IMR-90 (cell line): Measurements from ENCODE around the gene KIF16B. TPM values are rescaled to one million over a fixed set of nuclear protein-coding genes. Genes with fewer than 3 reads are reported as not detected.

ENCODE experiments used
- ATAC-seq: fragments of 200-7000 bp; cut with Tn5 transposase; 2 replicates; pipeline ENCODE4 v1.9.1; 2020; ENCODE audit warnings: low read depth, mild to moderate bottlenecking, moderate library complexity
- BruUV-seq: library from RNA; stranded (reverse); fragments of 400-500 nt; replicated peaks from 2 replicates; lab custom pipeline; 2021; lab: Mats Ljungman, UMichigan
- CTCF ChIA-PET: fragments of 300-600 bp; formaldehyde crosslinking; extraction: SDS; loops from one replicate; lab custom pipeline; 2021; ENCODE audit warnings: antibody characterized with exemption; lab: Yijun Ruan, JAX
- POLR2A ChIA-PET: fragments of 300-600 bp; sonication (Branson Sonifier 250); formaldehyde crosslinking; loops from one replicate; lab custom pipeline; 2022; ENCODE audit warnings: antibody characterized with exemption; ENCODE audit not compliant: unreplicated experiment; lab: Charles Lee
- DNase-seq: peaks from one replicate; pipeline ENCODE4 v3.0.0; 2013
- H2AFZ ChIP-seq: replicated peaks from 2 replicates; pipeline ENCODE3; 2013; ENCODE audit warnings: low read length, mild to moderate bottlenecking; ENCODE audit not compliant: poor library complexity
- H2AK5ac ChIP-seq: 2 replicates; pipeline ENCODE4 v1.6.1; 2013; ENCODE audit warnings: low read depth, low read length, inconsistent platforms
- H2AK9ac ChIP-seq: replicated peaks from 2 replicates; pipeline ENCODE3; 2013; ENCODE audit warnings: mild to moderate bottlenecking, low read depth, low read length, moderate library complexity; ENCODE audit not compliant: poor library complexity
- H2BK120ac ChIP-seq: 2 replicates; pipeline ENCODE4 v1.6.1; 2013; ENCODE audit warnings: low read depth, low read length, inconsistent platforms
- H2BK15ac ChIP-seq: 3 replicates; pipeline ENCODE4 v1.6.1; 2013; ENCODE audit warnings: low read depth, low read length, inconsistent platforms
- H2BK20ac ChIP-seq: 2 replicates; pipeline ENCODE4 v1.6.1; 2013; ENCODE audit warnings: low read depth, mild to moderate bottlenecking, inconsistent platforms, low read length, moderate library complexity
- H2BK5ac ChIP-seq: 2 replicates; pipeline ENCODE4 v1.6.1; 2013; ENCODE audit warnings: mild to moderate bottlenecking, low read depth, low read length, inconsistent platforms; ENCODE audit not compliant: poor library complexity, severe bottlenecking
- H3K14ac ChIP-seq: replicated peaks from 2 replicates; pipeline ENCODE4 v1.6.1; 2013; ENCODE audit warnings: low read depth, low read length, inconsistent platforms
- H3K18ac ChIP-seq: 2 replicates; pipeline ENCODE4 v1.6.1; 2013; ENCODE audit warnings: low read depth, low read length, control low read depth
- H3K23ac ChIP-seq: 2 replicates; pipeline ENCODE4 v1.6.1; 2013; ENCODE audit warnings: low read depth, low read length, inconsistent platforms
- H3K27ac ChIP-seq: 2 replicates; pipeline ENCODE4 v1.5.1; 2013; ENCODE audit warnings: mild to moderate bottlenecking, control low read depth, low read length; ENCODE audit not compliant: insufficient read depth
- H3K27me3 ChIP-seq: 2 replicates; pipeline ENCODE4 v1.6.1; 2013; ENCODE audit warnings: low read length; ENCODE audit not compliant: control insufficient read depth, insufficient read depth
- H3K36me3 ChIP-seq: 2 replicates; pipeline ENCODE4 v1.6.1; 2013; ENCODE audit warnings: low read length, mixed read lengths; ENCODE audit not compliant: control insufficient read depth, insufficient read depth
- H3K4ac ChIP-seq: 2 replicates; pipeline ENCODE4 v1.6.1; 2013; ENCODE audit warnings: low read depth, low read length, inconsistent platforms
- H3K4me1 ChIP-seq: 2 replicates; pipeline ENCODE4 v1.6.1; 2013; ENCODE audit warnings: low read length, mixed read lengths; ENCODE audit not compliant: control insufficient read depth, insufficient read depth
- H3K4me2 ChIP-seq: 2 replicates; pipeline ENCODE4 v1.6.1; 2013; ENCODE audit warnings: low read depth, mild to moderate bottlenecking, control low read depth, low read length, moderate library complexity
- H3K4me3 ChIP-seq: 2 replicates; pipeline ENCODE4 v1.5.1; 2013; ENCODE audit warnings: low read depth, mild to moderate bottlenecking, control low read depth, low read length, moderate library complexity; ENCODE audit not compliant: insufficient read depth
- H3K56ac ChIP-seq: 2 replicates; pipeline ENCODE4 v1.6.1; 2013; ENCODE audit warnings: low read length, inconsistent platforms; ENCODE audit not compliant: insufficient read depth; ENCODE audit errors: extremely low read depth
- H3K79me1 ChIP-seq, 2 experiments: 2 replicates each; pipeline ENCODE4 v1.6.1; 2013; ENCODE audit warnings: low read length in 2 of 2, inconsistent platforms in 1 of 2, low read depth in 1 of 2
- H3K9ac ChIP-seq: 2 replicates; pipeline ENCODE4 v1.6.1; 2013; ENCODE audit warnings: low read depth, low read length, control low read depth
- H3K9me1 ChIP-seq: 2 replicates; pipeline ENCODE4 v1.6.1; 2013; ENCODE audit warnings: low read length, inconsistent platforms; ENCODE audit not compliant: insufficient read depth
- H3K9me3 ChIP-seq: 2 replicates; pipeline ENCODE4 v1.6.1; 2013; ENCODE audit warnings: low read length; ENCODE audit not compliant: control insufficient read depth, insufficient read depth
- H4K20me1 ChIP-seq: 2 replicates; pipeline ENCODE4 v1.6.1; 2013; ENCODE audit warnings: low read length, inconsistent platforms; ENCODE audit not compliant: insufficient read depth
- H4K5ac ChIP-seq: 2 replicates; pipeline ENCODE4 v1.6.1; 2013; ENCODE audit warnings: mild to moderate bottlenecking, low read depth, low read length, control low read depth
- H4K8ac ChIP-seq, 2 experiments: 2 replicates each; pipeline ENCODE4 v1.6.1; 2013; ENCODE audit warnings: low read depth in 2 of 2, low read length in 2 of 2, control low read depth in 1 of 2, inconsistent platforms in 1 of 2
- H4K91ac ChIP-seq: 2 replicates; pipeline ENCODE4 v1.6.1; 2013; ENCODE audit warnings: low read depth, low read length, inconsistent platforms; ENCODE audit not compliant: insufficient read depth
- BHLHE40 ChIP-seq: fragments of 150-350 bp; IDR thresholded peaks from 2 replicates; pipeline ENCODE4 v1.6.1; 2016; ENCODE audit warnings: mild to moderate bottlenecking, low read depth, low read length
- CEBPB ChIP-seq: IDR thresholded peaks from 2 replicates; pipeline ENCODE4 v1.6.1; 2012; ENCODE audit warnings: low read depth, low read length, improper control_type of control experiment
- CHD1 ChIP-seq: IDR thresholded peaks from 2 replicates; pipeline ENCODE4 v1.6.1; 2012; ENCODE audit warnings: low read depth, low read length, improper control_type of control experiment
- CTCF ChIP-seq: conservative IDR thresholded peaks from 2 replicates; pipeline ENCODE4 v1.5.1; 2012; ENCODE audit warnings: mild to moderate bottlenecking, low read depth, low read length, improper control_type of control experiment
- ELK1 ChIP-seq: fragments of 150-350 bp; IDR thresholded peaks from 2 replicates; pipeline ENCODE4 v1.6.1; 2016; ENCODE audit warnings: low read depth, mild to moderate bottlenecking, low read length, moderate library complexity, borderline replicate concordance
- FOS ChIP-seq: fragments of 150-350 bp; IDR thresholded peaks from 2 replicates; pipeline ENCODE4 v1.6.1; 2016; ENCODE audit warnings: low read depth, low read length
- MAFK ChIP-seq: IDR thresholded peaks from 2 replicates; pipeline ENCODE4 v1.6.1; 2012; ENCODE audit warnings: low read depth, low read length, improper control_type of control experiment
- MAZ ChIP-seq: IDR thresholded peaks from 2 replicates; pipeline ENCODE4 v1.6.1; 2012; ENCODE audit warnings: low read depth, mild to moderate bottlenecking, low read length, improper control_type of control experiment, moderate library complexity, borderline replicate concordance
- MXI1 ChIP-seq: IDR thresholded peaks from 2 replicates; pipeline ENCODE4 v1.6.1; 2012; ENCODE audit warnings: low read depth, mild to moderate bottlenecking, low read length, moderate library complexity, borderline replicate concordance
- NFE2L2 ChIP-seq: fragments of 150-350 bp; IDR thresholded peaks from 2 replicates; pipeline ENCODE4 v1.6.1; 2016; ENCODE audit warnings: low read depth, mild to moderate bottlenecking, low read length
- POLR2A ChIP-seq: IDR thresholded peaks from 2 replicates; pipeline ENCODE4 v1.6.1; 2012; ENCODE audit warnings: mild to moderate bottlenecking, low read depth, low read length
- RAD21 ChIP-seq: IDR thresholded peaks from 2 replicates; pipeline ENCODE4 v1.6.1; 2012; ENCODE audit warnings: low read length, improper control_type of control experiment
- RCOR1 ChIP-seq: IDR thresholded peaks from 2 replicates; pipeline ENCODE4 v1.6.1; 2012; ENCODE audit warnings: mild to moderate bottlenecking, low read length, improper control_type of control experiment; ENCODE audit not compliant: insufficient replicate concordance
- RFX5 ChIP-seq: IDR thresholded peaks from 2 replicates; pipeline ENCODE4 v1.8.0; 2012; ENCODE audit warnings: low read depth, mild to moderate bottlenecking, low read length, moderate library complexity
- SMC3 ChIP-seq: fragments of 150-350 bp; IDR thresholded peaks from 2 replicates; pipeline ENCODE4 v1.6.1; 2016; ENCODE audit warnings: low read depth, mild to moderate bottlenecking, antibody characterized with exemption, low read length, moderate library complexity
- USF2 ChIP-seq: fragments of 150-350 bp; IDR thresholded peaks from 2 replicates; pipeline ENCODE4 v1.6.1; 2017; ENCODE audit warnings: mild to moderate bottlenecking, antibody characterized with exemption, low read length, low read depth
- WGBS, 2 experiments: methylation state at CpG; one replicate each; pipeline versions ENCODE4 v1.1.5 to v1.1.7; 2013; ENCODE audit warnings: missing lambda C conversion rate in 2 of 2; ENCODE audit not compliant: insufficient read length in 1 of 2; ENCODE audit errors: extremely low coverage in 2 of 2; 5-methylcytosine and 5-hydroxymethylcytosine counted together
- dilution Hi-C: fragments of 300-500 bp; cut with HindIII; formaldehyde crosslinking; loops from one replicate; pipeline ENCODE4 v1.14.3; 2018; ENCODE audit warnings: low sequenced_read_pairs; ENCODE audit not compliant: unreplicated experiment
- in situ Hi-C: fragments of 300-500 bp; cut with MboI; formaldehyde crosslinking; loops from 3 replicates; pipeline ENCODE4 v1.14.3; 2019; ENCODE audit warnings: low sequenced_read_pairs, inconsistent platforms, mixed read lengths
- intact Hi-C: fragments of 100-400 bp; cut with micrococcal nuclease; formaldehyde crosslinking; loops from 2 replicates; pipeline ENCODE4 v1.10.0; 2022
- polyA plus RNA-seq, 3 experiments: library from polyadenylated mRNA; depleted of rRNA; stranded (reverse); fragments of >200 nt; gene quantifications; 2 replicates each; pipeline ENCODE4 v1.2.3, GENCODE V29; 2012; ENCODE audit warnings: low replicate concordance in 1 of 3
- total RNA-seq: library from RNA; depleted of rRNA; stranded (reverse); fragments of >200 nt; gene quantifications from 2 replicates; pipeline ENCODE4 v1.2.3, GENCODE V29; 2012

KIF16B gene
- total and polyA plus RNA-seq, 2 of the 4 experiments (the other 2 are of a cell fraction), result 4.7 to 10.0 TPM

GRCh38 chr20:16616317-16616716, 43.1 kb upstream of the KIF16B start:
- Histone ChIP-seq H3K18ac (peak overlapping the region; percentile 55; the same call in 1 of the 2 replicates), H2BK15ac (no peak overlapping the region), H3K27ac (peak overlapping the region; percentile 42; the same call in 1 of the 2 replicates), H2AFZ (no peak overlapping the region), H3K9me3 (no peaks in the 10 kb centered on the region), H4K8ac (no peak overlapping the region), H2BK120ac (no peak overlapping the region), H3K9me1 (no peaks in the 10 kb centered on the region), H3K36me3 (no peaks in the 10 kb centered on the region), H3K14ac (no peak overlapping the region), H3K9ac (no peak overlapping the region), H3K4me3 (no peak overlapping the region), H3K4ac (no peak overlapping the region), H3K79me1 (no peaks in the 10 kb centered on the region), H3K4me1 (peaks cover 11% of the 10 kb centered on the region; the same call in 1 of the 2 replicates), H3K27me3 (peaks cover 2% of the 10 kb centered on the region; the same call in 1 of the 2 replicates), H2AK9ac (no peak overlapping the region), H4K5ac (no peak overlapping the region), H2AK5ac (no peak overlapping the region), H2BK5ac (no peak overlapping the region), H4K91ac (no peak overlapping the region), H3K23ac (no peak overlapping the region), H2BK20ac (no peak overlapping the region), H3K4me2 (peak overlapping the region; percentile 46; the same call in 1 of the 2 replicates), H4K20me1 (no peaks in the 10 kb centered on the region), H3K56ac (no peak overlapping the region)
- ChIA-PET POLR2A (no interaction called here), CTCF (no interaction called here)
- in situ Hi-C loops, result no loop called here
- intact Hi-C loops, result loop anchor here (5.0 kb wide), 1 partner anchor 34 kb away; no protein-coding TSS in a partner anchor
- DNase-seq (no peak), ATAC-seq (no peak)
- WGBS, 2 experiments, result no CpG with 5 or more reads among the region's 2 CpGs
- TF ChIP-seq RCOR1 (no peak), POLR2A (no peak), RFX5 (no peak), NFE2L2 (no peak), CEBPB (no peak), CTCF (no peak), USF2 (no peak), FOS (no peak), MAFK (no peak), RAD21 (no peak), SMC3 (no peak), ELK1 (no peak), MXI1 (no peak), BHLHE40 (no peak), CHD1 (no peak), MAZ (no peak)
- dilution Hi-C loops, result no loop called here
- no TSS peak for BruUV-seq
